ENCODE results near the gene DOCK10.

DNA sequence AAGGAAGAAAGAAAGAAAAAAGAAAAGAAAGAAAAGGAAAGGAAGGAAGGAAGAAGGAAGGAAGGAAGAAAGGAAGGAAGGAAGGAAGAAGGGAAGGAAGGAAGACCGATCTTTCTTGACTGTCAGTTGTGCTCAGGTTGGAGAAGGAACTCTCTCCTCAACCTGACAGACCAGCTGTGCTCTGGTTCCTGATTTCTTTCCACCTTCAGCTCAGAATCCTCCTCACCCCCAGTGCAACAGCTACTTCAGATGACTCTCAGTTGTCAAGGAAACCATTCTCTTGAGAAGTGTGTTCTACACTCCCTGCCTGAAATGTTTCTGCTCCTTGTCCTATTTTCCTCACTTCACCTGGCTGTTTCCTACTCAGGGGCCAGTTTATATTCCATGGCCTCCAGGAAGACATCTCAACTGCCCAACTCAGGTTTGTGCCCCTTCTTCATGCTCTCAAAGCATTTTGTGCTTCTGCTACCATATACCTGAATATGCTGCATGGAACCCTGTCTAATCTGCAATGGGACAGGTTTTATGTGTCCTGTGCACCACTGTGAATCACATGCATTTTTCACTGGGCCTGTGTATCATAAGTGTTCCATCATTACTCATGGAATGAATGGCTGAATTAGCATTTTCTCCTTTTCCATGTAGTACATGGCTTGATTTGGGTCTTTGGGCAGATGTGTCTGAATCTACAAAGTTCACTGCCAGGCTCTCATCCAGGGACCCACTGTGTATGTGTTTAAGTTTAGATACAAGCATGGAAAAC, 32.8 kb upstream of the DOCK10 start:
- TF ChIP-seq, protein P1, sequence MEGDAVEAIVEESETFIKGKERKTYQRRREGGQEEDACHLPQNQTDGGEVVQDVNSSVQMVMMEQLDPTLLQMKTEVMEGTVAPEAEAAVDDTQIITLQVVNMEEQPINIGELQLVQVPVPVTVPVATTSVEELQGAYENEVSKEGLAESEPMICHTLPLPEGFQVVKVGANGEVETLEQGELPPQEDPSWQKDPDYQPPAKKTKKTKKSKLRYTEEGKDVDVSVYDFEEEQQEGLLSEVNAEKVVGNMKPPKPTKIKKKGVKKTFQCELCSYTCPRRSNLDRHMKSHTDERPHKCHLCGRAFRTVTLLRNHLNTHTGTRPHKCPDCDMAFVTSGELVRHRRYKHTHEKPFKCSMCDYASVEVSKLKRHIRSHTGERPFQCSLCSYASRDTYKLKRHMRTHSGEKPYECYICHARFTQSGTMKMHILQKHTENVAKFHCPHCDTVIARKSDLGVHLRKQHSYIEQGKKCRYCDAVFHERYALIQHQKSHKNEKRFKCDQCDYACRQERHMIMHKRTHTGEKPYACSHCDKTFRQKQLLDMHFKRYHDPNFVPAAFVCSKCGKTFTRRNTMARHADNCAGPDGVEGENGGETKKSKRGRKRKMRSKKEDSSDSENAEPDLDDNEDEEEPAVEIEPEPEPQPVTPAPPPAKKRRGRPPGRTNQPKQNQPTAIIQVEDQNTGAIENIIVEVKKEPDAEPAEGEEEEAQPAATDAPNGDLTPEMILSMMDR (conservative IDR thresholded peaks at IDR 0.05) = no peak
- TF ChIP-seq EZH2 (IDR thresholded peaks at IDR 0.05; ENCODE audit: low read depth) = no peak

All from PC-9 (cell line).